ENCODE results near the gene PTPRN2.

The PTPRN2 gene

GRCh38 chr7:157544980-157545680 is 1042.5 kb downstream of the PTPRN2 start:
- H3K27ac Mint-ChIP-seq: no peak overlapping the region
- peaks cover 54% of the 10 kb centered on the region for H3K4me1 Mint-ChIP-seq
- no peak for DNase-seq
- H3K36me3 Mint-ChIP-seq (ENCODE audit: low read depth): peaks cover 12% of the 10 kb centered on the region
- no peak for TF ChIP-seq CTCF (IDR thresholded peaks at IDR 0.05)
- H3K9me3 Mint-ChIP-seq: no peaks in the 10 kb centered on the region
- H3K27me3 Mint-ChIP-seq (ENCODE audit: low read depth, poor library complexity): no peaks in the 10 kb centered on the region
- no peak overlapping the region for H3K4me3 Mint-ChIP-seq

DNA sequence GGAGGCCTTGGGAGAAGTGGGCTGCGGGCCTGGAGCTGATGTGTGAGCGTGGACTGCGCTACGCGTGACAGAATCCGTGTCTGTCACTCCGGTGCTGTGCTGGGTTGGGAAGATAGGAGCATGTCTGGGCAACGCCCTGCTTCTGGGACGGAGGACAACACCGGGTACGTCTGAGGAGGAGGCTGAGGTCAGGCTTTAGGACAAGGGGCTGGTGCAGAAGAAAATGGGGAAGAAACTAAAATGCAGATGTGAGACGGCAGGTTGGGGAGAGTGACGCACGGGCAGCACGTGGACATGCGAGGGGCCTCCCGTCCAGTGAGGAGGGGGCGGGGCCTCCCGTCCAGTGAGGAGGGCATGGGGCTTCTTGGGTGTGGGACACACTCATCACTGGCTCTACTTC is 1043.4 kb downstream of the PTPRN2 start:
- Mint-ChIP-seq H3K27ac (peak overlapping the region; percentile 5), H3K4me3 (no peak overlapping the region), H3K9me3 (no peaks in the 10 kb centered on the region), H3K27me3 (ENCODE audit: low read depth, poor library complexity) (no peaks in the 10 kb centered on the region), H3K36me3 (ENCODE audit: low read depth) (peaks cover 12% of the 10 kb centered on the region), H3K4me1 (peaks cover 48% of the 10 kb centered on the region)
- no peak for TF ChIP-seq CTCF (IDR thresholded peaks at IDR 0.05)
- DNase-seq: no peak

DNA sequence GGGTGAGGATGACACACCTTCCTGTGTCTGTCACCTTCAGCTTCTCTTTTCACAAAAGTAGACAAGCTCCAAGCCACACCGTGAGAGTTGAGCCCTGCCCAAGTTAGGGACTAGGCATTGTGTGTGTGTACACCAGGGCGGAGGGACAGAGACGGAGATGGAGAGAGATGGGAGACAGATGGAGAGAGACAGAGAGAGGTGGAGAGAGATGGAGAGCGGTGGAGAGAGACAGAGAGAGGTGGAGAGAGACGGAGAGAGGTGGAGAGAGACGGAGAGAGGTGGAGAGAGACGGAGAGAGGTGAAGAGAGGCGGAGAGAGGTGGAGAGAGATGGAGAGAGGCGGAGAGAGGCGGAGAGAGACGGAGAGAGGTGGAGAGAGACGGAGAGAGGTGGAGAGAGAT is 1043.8 kb downstream of the PTPRN2 start:
- Mint-ChIP-seq H3K27me3 (ENCODE audit: low read depth, poor library complexity) (no peaks in the 10 kb centered on the region), H3K4me1 (peaks cover 46% of the 10 kb centered on the region), H3K36me3 (ENCODE audit: low read depth) (peaks cover 12% of the 10 kb centered on the region), H3K27ac (no peak overlapping the region), H3K9me3 (no peaks in the 10 kb centered on the region), H3K4me3 (no peak overlapping the region)
- no peak for TF ChIP-seq CTCF (IDR thresholded peaks at IDR 0.05)
- DNase-seq: no peak

DNA sequence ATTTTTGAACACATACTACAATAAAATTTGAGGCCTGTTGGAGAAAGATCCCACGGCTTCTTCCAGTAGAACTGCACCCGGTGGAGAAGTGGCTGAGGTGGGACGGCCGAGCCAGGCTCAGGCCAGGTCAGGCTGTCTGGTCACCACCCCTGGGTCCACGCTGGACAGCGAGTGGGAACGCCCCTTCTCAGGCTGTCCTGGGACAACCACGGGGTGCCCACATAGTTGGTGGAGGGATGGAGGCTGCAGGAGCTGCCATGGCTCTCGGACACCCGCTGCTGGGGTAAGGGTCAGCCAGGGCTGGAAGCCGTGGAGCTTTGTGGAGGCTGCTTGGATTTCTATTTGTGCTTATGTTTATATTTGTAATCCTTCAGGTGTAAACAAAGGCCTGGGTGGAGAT is 1044.3 kb downstream of the PTPRN2 start:
- Mint-ChIP-seq H3K9me3 (no peaks in the 10 kb centered on the region), H3K36me3 (ENCODE audit: low read depth) (peaks cover 12% of the 10 kb centered on the region), H3K27ac (no peak overlapping the region), H3K27me3 (ENCODE audit: low read depth, poor library complexity) (no peaks in the 10 kb centered on the region), H3K4me1 (peaks cover 50% of the 10 kb centered on the region), H3K4me3 (no peak overlapping the region)
- no peak for TF ChIP-seq CTCF (IDR thresholded peaks at IDR 0.05)
- no peak for DNase-seq

DNA sequence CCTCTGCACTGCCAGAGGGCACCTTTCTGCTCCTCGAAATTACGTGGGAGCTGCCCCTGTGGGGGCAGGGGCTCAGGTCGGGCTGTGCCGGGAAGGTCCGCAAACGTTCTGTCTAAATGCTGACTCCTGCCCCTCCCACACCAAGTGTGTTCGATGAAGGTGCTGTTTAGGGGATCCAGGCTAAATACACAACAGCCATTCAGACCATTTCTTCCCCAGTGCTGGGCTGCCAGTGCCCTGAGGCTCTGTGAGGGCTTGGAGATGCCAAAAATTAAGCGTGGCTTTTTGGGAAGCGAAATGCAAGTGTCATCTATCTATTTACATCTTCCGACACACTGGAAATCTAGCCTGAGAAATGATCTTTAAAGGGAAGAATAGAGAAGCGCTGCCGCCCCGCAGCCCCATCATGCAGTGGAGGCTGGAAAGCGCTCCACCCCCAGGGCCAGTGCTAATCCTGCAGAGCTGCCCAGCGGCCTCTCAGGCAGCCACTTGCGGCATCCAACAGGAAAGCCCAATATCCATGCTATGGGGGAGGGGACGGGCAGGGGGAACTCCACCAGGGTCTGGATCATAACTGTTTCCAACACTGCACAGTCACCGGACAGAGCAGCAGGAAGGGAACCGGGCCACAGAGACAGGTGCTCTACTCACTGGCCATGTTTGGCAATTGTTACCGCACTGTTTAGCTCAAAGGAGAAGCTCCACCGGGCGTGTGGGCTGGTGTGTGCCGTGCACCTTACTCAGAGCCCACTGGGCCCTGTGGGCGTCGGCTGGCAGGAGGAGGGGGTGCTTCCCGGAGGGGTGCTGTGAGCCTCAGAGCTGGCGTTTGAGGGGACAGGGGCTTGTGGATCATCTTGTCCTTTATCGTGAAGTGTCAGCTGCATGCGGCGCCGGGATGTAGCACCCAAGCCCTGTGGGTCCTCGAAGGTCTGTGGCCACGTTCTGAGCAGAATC is 1045.3 kb downstream of the PTPRN2 start:
- Mint-ChIP-seq H3K27ac (no peak overlapping the region), H3K4me1 (peaks cover 50% of the 10 kb centered on the region), H3K27me3 (ENCODE audit: low read depth, poor library complexity) (peaks cover 4% of the 10 kb centered on the region), H3K36me3 (ENCODE audit: low read depth) (peaks cover 12% of the 10 kb centered on the region), H3K9me3 (no peaks in the 10 kb centered on the region), H3K4me3 (no peak overlapping the region)
- TF ChIP-seq CTCF (IDR thresholded peaks at IDR 0.05): no peak
- no peak for DNase-seq

Data from nephron progenitor cell (in vitro differentiated cells).